SK-N-SH (cell line): ENCODE data around the gene UNCX. TPM values are rescaled to one million over a fixed set of nuclear protein-coding genes. Genes with fewer than 3 reads are reported as not detected.

Experiments used
- CTCF ChIA-PET: fragments of 300-600, 350-600 bp; formaldehyde crosslinking; extraction: SDS; loops from one replicate; lab custom pipeline; 2021; lab: Yijun Ruan, JAX
- POLR2A ChIA-PET: fragments of 350-600 bp; sonication (Branson Sonifier 250); formaldehyde crosslinking; extraction: SDS; loops from one replicate; lab custom pipeline; 2020; ENCODE audit warnings: antibody characterized with exemption, inconsistent platforms; lab: Yijun Ruan, JAX
- DNase-seq: peaks from one replicate; pipeline ENCODE4 v3.0.0; 2012
- H2AFZ ChIP-seq: fragments of 200-600 bp; sonication (generic); 2 replicates; pipeline ENCODE4 v1.8.1; 2016; ENCODE audit warnings: antibody characterized with exemption, mild to moderate bottlenecking, low read depth
- H3F3A ChIP-seq: fragments of 200-600 bp; sonication (generic); replicated peaks from 2 replicates; pipeline ENCODE3; 2016; ENCODE audit warnings: antibody characterized with exemption, mild to moderate bottlenecking; ENCODE audit not compliant: insufficient read depth
- H3K27ac ChIP-seq, 2 experiments: fragments of 200-500 bp in 1 of 2; fragments of 200-600 bp in 1 of 2; sonication (Bioruptor generic) in 1 of 2; sonication (generic), shearing (Covaris generic) in 1 of 2; 2 replicates each; pipeline versions ENCODE4 v1.5.1 to v1.6.1; 2014 to 2016; ENCODE audit warnings: low read depth in 2 of 2, inconsistent platforms in 1 of 2, low read length in 1 of 2, mild to moderate bottlenecking in 1 of 2, mixed read lengths in 1 of 2
- H3K27me3 ChIP-seq: fragments of 200-600 bp; sonication (generic), shearing (Covaris generic); 2 replicates; pipeline ENCODE4 v1.6.1; 2016; ENCODE audit warnings: mixed run types; ENCODE audit not compliant: insufficient read depth
- H3K36me3 ChIP-seq, 2 experiments: fragments of 200-500 bp in 1 of 2; fragments of 200-600 bp in 1 of 2; sonication (Bioruptor generic) in 1 of 2; sonication (generic) in 1 of 2; replicated peaks in 1 of 2; 2 replicates each; pipeline versions ENCODE3 to v1.5.1; 2014 to 2016; ENCODE audit warnings: low read length in 1 of 2, mild to moderate bottlenecking in 1 of 2; ENCODE audit not compliant: insufficient read depth in 2 of 2, control insufficient read depth in 1 of 2
- H3K4me1 ChIP-seq, 2 experiments: fragments of 200-500 bp in 1 of 2; fragments of 200-600 bp in 1 of 2; sonication (Bioruptor generic) in 1 of 2; sonication (generic), shearing (Covaris generic) in 1 of 2; 2 replicates each; pipeline versions ENCODE4 v1.5.1 to v1.6.1; 2014 to 2016; ENCODE audit warnings: low read depth in 1 of 2, low read length in 1 of 2, mixed run types in 1 of 2; ENCODE audit not compliant: insufficient read depth in 2 of 2, control insufficient read depth in 1 of 2
- H3K4me2 ChIP-seq: fragments of 200-600 bp; sonication (generic), shearing (Covaris generic); 2 replicates; pipeline ENCODE4 v1.6.1; 2017; ENCODE audit warnings: mixed run types
- H3K4me3 ChIP-seq, 2 experiments: fragments of 200-500 bp in 1 of 2; fragments of 200-600 bp in 1 of 2; sonication (Bioruptor generic) in 1 of 2; sonication (generic), shearing (Covaris generic) in 1 of 2; 2 replicates each; pipeline versions ENCODE4 v1.5.1 to v1.8.1; 2014 to 2016; ENCODE audit warnings: low read depth in 2 of 2, inconsistent platforms in 1 of 2, low read length in 1 of 2, mild to moderate bottlenecking in 1 of 2, mixed read lengths in 1 of 2, moderate library complexity in 1 of 2
- H3K79me2 ChIP-seq: fragments of 200-600 bp; sonication (generic); 2 replicates; pipeline ENCODE4 v1.8.1; 2017; ENCODE audit warnings: mild to moderate bottlenecking; ENCODE audit not compliant: insufficient read depth
- H3K9ac ChIP-seq: fragments of 200-600 bp; sonication (generic); 2 replicates; pipeline ENCODE4 v1.6.1; 2017; ENCODE audit warnings: mixed run types
- H3K9me2 ChIP-seq: fragments of 200-600 bp; sonication (generic); 2 replicates; pipeline ENCODE4 v1.6.1; 2017; ENCODE audit warnings: mixed run types
- H3K9me3 ChIP-seq: fragments of 200-600 bp; sonication (generic); 2 replicates; pipeline ENCODE4 v1.6.1; 2017; ENCODE audit warnings: mixed run types, mild to moderate bottlenecking, moderate library complexity
- H4K20me1 ChIP-seq: fragments of 200-600 bp; sonication (generic); 2 replicates; pipeline ENCODE4 v1.6.1; 2017; ENCODE audit warnings: mild to moderate bottlenecking, mixed run types; ENCODE audit not compliant: insufficient read depth
- ELF1 ChIP-seq: IDR thresholded peaks from 2 replicates; pipeline ENCODE4 v1.4.0; 2012
- EP300 ChIP-seq, 2 experiments: IDR thresholded peaks; 2 replicates each; pipeline versions ENCODE4 v1.4.0 to v1.6.1; 2012; ENCODE audit warnings: borderline replicate concordance in 1 of 2, low read depth in 1 of 2, low read length in 1 of 2
- EZH2phosphoT487 ChIP-seq: fragments of 200-600 bp; sonication (generic); IDR thresholded peaks from 2 replicates; pipeline ENCODE4 v1.6.1; 2017; ENCODE audit warnings: low read depth, mixed run types, mild to moderate bottlenecking, antibody characterized with exemption, moderate library complexity, borderline replicate concordance
- FOXM1 ChIP-seq: IDR thresholded peaks from 2 replicates; pipeline ENCODE4 v1.4.0; 2012; ENCODE audit warnings: low read depth, mild to moderate bottlenecking
- GABPA ChIP-seq: IDR thresholded peaks from 2 replicates; pipeline ENCODE4 v1.4.0; 2012; ENCODE audit warnings: low read depth, mild to moderate bottlenecking
- GATA2 ChIP-seq: sonication (generic); formaldehyde crosslinking; IDR thresholded peaks from 2 replicates; pipeline ENCODE4 v1.5.0; 2020; ENCODE audit warnings: mild to moderate bottlenecking, missing genetic modification reagents
- IRF3 ChIP-seq: fragments of 150-350 bp; IDR thresholded peaks from 2 replicates; pipeline ENCODE4 v1.6.1; 2016; ENCODE audit warnings: mild to moderate bottlenecking, low read depth, low read length
- JUND ChIP-seq: IDR thresholded peaks from 2 replicates; pipeline ENCODE4 v1.4.0; 2012
- MAX ChIP-seq: IDR thresholded peaks from 2 replicates; pipeline ENCODE4 v1.4.0; 2012; ENCODE audit warnings: low read depth
- MEF2A ChIP-seq: IDR thresholded peaks from 2 replicates; pipeline ENCODE4 v1.4.0; 2012; ENCODE audit warnings: low read depth, borderline replicate concordance
- MXI1 ChIP-seq: IDR thresholded peaks from 2 replicates; pipeline ENCODE4 v1.6.1; 2012; ENCODE audit warnings: mild to moderate bottlenecking, low read depth, low read length, improper control_type of control experiment
- NFIC ChIP-seq: IDR thresholded peaks from 2 replicates; pipeline ENCODE4 v1.4.0; 2012; ENCODE audit warnings: borderline replicate concordance
- NRF1 ChIP-seq: IDR thresholded peaks from 2 replicates; pipeline ENCODE4 v1.6.1; 2012; ENCODE audit warnings: low read depth, mild to moderate bottlenecking, low read length
- POLR2AphosphoS5 ChIP-seq: IDR thresholded peaks from 2 replicates; pipeline ENCODE4 v1.6.1; 2012; ENCODE audit warnings: low read depth, low read length
- RAD21 ChIP-seq: IDR thresholded peaks from 2 replicates; pipeline ENCODE4 v1.6.1; 2012; ENCODE audit warnings: mild to moderate bottlenecking, low read length
- RCOR1 ChIP-seq: fragments of 150-350 bp; IDR thresholded peaks from 2 replicates; pipeline ENCODE4 v1.6.1; 2017; ENCODE audit warnings: antibody characterized with exemption, low read length
- RXRA ChIP-seq: IDR thresholded peaks from 2 replicates; pipeline ENCODE4 v1.4.0; 2012; ENCODE audit warnings: low read depth, mild to moderate bottlenecking, borderline replicate concordance
- SMC3 ChIP-seq: IDR thresholded peaks from 2 replicates; pipeline ENCODE4 v1.6.1; 2012; ENCODE audit warnings: low read depth, low read length, improper control_type of control experiment
- TAF1 ChIP-seq: IDR thresholded peaks from 2 replicates; pipeline ENCODE4 v1.6.1; 2012; ENCODE audit warnings: low read depth, mild to moderate bottlenecking, low read length, moderate library complexity, borderline replicate concordance
- TCF12 ChIP-seq: IDR thresholded peaks from 2 replicates; pipeline ENCODE4 v1.4.0; 2012
- TEAD4 ChIP-seq: IDR thresholded peaks from 2 replicates; pipeline ENCODE4 v1.4.0; 2012; ENCODE audit warnings: mild to moderate bottlenecking, borderline replicate concordance; ENCODE audit not compliant: insufficient read depth
- USF2 ChIP-seq: fragments of 150-350 bp; IDR thresholded peaks from 2 replicates; pipeline ENCODE4 v1.6.1; 2017; ENCODE audit warnings: antibody characterized with exemption, low read length, low read depth, borderline replicate concordance
- ZBTB33 ChIP-seq: IDR thresholded peaks from 2 replicates; pipeline ENCODE4 v1.4.0; 2012; ENCODE audit warnings: low read depth, borderline replicate concordance
- WGBS: methylation state at CpG from one replicate; pipeline ENCODE4 v1.1.6; 2017; ENCODE audit warnings: low lambda C conversion rate; 5-methylcytosine and 5-hydroxymethylcytosine counted together
- polyA plus RNA-seq, 3 experiments: library from polyadenylated mRNA; depleted of rRNA; stranded (reverse); fragments of >200 nt; gene quantifications; 2 replicates each; pipeline ENCODE4 v1.2.3, GENCODE V29; 2012

UNCX gene
- polyA plus RNA-seq, 1 of the 3 experiments (the other 2 are of a cell fraction) = not detected

- ChIA-PET POLR2A (no interaction called here), CTCF (interaction anchor here (0.6 to 3.2 kb wide), 9 partner anchors 10 to 217 kb away, joined by 3 to 23 read pairs (median 4); no protein-coding TSS in a partner anchor)
- Histone ChIP-seq H3K4me3 (no peak overlapping the region), H3K9ac (no peak overlapping the region), H3K4me2 (no peak overlapping the region), H3K4me1 (no peaks in the 10 kb centered on the region), H2AFZ (no peak overlapping the region), H3K79me2 (no peaks in the 10 kb centered on the region), H4K20me1 (peaks cover 57% of the 10 kb centered on the region), H3F3A (peaks cover 16% of the 10 kb centered on the region), H3K9me3 (no peaks in the 10 kb centered on the region), H3K36me3 (no peaks in the 10 kb centered on the region), H3K9me2 (no peaks in the 10 kb centered on the region), H3K27me3 (peaks cover 95% of the 10 kb centered on the region), H3K27ac (no peak overlapping the region)
- TF ChIP-seq USF2 (no peak), NRF1 (no peak), TEAD4 (no peak), TCF12 (no peak), FOXM1 (no peak), MXI1 (no peak), NFIC (no peak), RAD21 (no peak), ELF1 (no peak), RCOR1 (no peak), POLR2AphosphoS5 (no peak), GABPA (no peak), IRF3 (no peak), SMC3 (no peak)
- DNase-seq = no peak
- 9% methylated on average over 26 of the region's 26 CpGs for WGBS
Observed at GRCh38 chr7:1248916-1249581, 16.4 kb downstream of the UNCX start.

- CTCF ChIA-PET = interaction anchor here (1.0 to 3.2 kb wide), 6 partner anchors 11 to 182 kb away, joined by 3 to 23 read pairs (median 8); no protein-coding TSS in a partner anchor
- WGBS = 4% methylated on average over 8 of the region's 14 CpGs
Observed at GRCh38 chr7:1249731-1250130, 17.1 kb downstream of the UNCX start.

More at GRCh38 chr7:1249731-1250130, 17.1 kb downstream of the UNCX start:
- H2AFZ ChIP-seq = no peak overlapping the region
- H3K4me1 ChIP-seq = no peaks in the 10 kb centered on the region
- peaks cover 16% of the 10 kb centered on the region for H3F3A ChIP-seq
- H3K27me3 ChIP-seq = peaks cover 94% of the 10 kb centered on the region
- POLR2A ChIA-PET = no interaction called here
- no peaks in the 10 kb centered on the region for H3K36me3 ChIP-seq
- H3K4me2 ChIP-seq = no peak overlapping the region
- no peaks in the 10 kb centered on the region for H3K9me3 ChIP-seq
- no peak for TF ChIP-seq RAD21
- TF ChIP-seq GABPA = no peak
- TF ChIP-seq MEF2A = no peak
- no peak for TF ChIP-seq POLR2AphosphoS5
- TF ChIP-seq TAF1 = no peak
- no peak for TF ChIP-seq EZH2phosphoT487
- TF ChIP-seq ZBTB33 = no peak
- TF ChIP-seq MXI1 = no peak
- TF ChIP-seq NRF1 = no peak
- no peak for TF ChIP-seq ELF1
- no peak for TF ChIP-seq GATA2 (CRISPR knock-in tag)
- no peak for TF ChIP-seq EP300 (IDR thresholded peaks at IDR 0.05; ENCODE audit: borderline replicate concordance in 1 of 2, low read depth in 1 of 2, low read length in 1 of 2)
- TF ChIP-seq MAX = no peak
- no peak for TF ChIP-seq RXRA
- no peak for TF ChIP-seq JUND
- H3K9me2 ChIP-seq = no peaks in the 10 kb centered on the region
- H4K20me1 ChIP-seq = peaks cover 55% of the 10 kb centered on the region
- DNase-seq = no peak
- no peak overlapping the region for H3K27ac ChIP-seq
- no peak overlapping the region for H3K4me3 ChIP-seq
- H3K79me2 ChIP-seq = no peaks in the 10 kb centered on the region
- H3K9ac ChIP-seq = no peak overlapping the region
